ENCODE measurements around the gene MED4.

Gene MED4

GRCh38 chr13:48028066-48028465 lies 66.8 kb downstream of the MED4 start:
- no peak for DNase-seq

Data from stimulated activated naive CD4-positive, alpha-beta T cell treated with Interleukin-2 at 50 U/mL for 16 hours (primary cell).